ENCODE results near the gene RNF144B.

The RNF144B gene

DNA sequence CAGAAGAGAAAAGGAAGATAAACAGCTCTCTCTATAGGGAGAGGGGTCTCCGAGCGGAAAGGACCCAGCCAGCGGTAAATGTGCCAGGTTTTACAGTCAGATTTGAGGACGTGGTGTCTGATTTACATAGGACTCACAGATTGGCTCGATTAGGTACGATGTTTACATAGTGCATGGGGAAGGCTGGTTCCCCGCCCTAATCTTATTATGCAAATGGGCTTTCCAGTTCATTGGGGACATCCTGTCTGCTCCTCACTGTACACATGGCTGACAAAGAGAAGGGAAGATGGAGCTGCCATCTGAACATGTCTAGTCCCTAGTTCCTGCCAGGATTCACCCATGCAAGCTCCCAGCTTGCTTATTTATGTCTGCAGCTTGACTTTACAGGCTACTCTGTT is 119.9 kb downstream of the RNF144B start:
- Histone ChIP-seq H2AFZ (ENCODE audit: low read length) (peak overlapping the region; percentile 67), H3K9me3 (replicated peaks in 1 of 2; ENCODE audit: control insufficient read depth in 2 of 2, insufficient read depth in 1 of 2, low read depth in 1 of 2, low read length in 2 of 2) (no peaks in the 10 kb centered on the region), H3K18ac (ENCODE audit: low read length) (no peak overlapping the region), H3K9ac (ENCODE audit: low read depth, low read length, poor library complexity) (no peak overlapping the region), H4K8ac (ENCODE audit: low read depth, low read length) (no peak overlapping the region), H3K79me1 (ENCODE audit: low read depth, low read length) (no peaks in the 10 kb centered on the region), H2BK5ac (ENCODE audit: low read length) (no peak overlapping the region), H3K27me3 (ENCODE audit: control insufficient read depth in 3 of 3, insufficient read depth in 3 of 3, low read depth in 1 of 3, low read length in 3 of 3) (no peaks in the 10 kb centered on the region), H3K23ac (ENCODE audit: low read depth, low read length, poor library complexity) (no peak overlapping the region), H2BK120ac (ENCODE audit: low read depth, low read length) (no peak overlapping the region), H2AK5ac (ENCODE audit: low read depth, low read length) (no peak overlapping the region), H2BK12ac (ENCODE audit: low read length) (no peak overlapping the region), H3K4ac (ENCODE audit: low read length) (no peak overlapping the region), H4K91ac (ENCODE audit: low read depth, low read length, poor library complexity) (no peak overlapping the region), H3K36me3 (replicated peaks in 1 of 2; ENCODE audit: control insufficient read depth in 2 of 2, insufficient read depth in 2 of 2, low read length in 2 of 2) (no peaks in the 10 kb centered on the region), H3K4me2 (ENCODE audit: insufficient read depth, low read length, poor library complexity, severe bottlenecking) (no peak overlapping the region), H3K14ac (ENCODE audit: low read length) (no peak overlapping the region), H3K4me3 (ENCODE audit: low read length in 2 of 2) (no peak overlapping the region), H3K4me1 (ENCODE audit: control insufficient read depth in 2 of 2, insufficient read depth in 1 of 2, low read depth in 1 of 2, low read length in 2 of 2) (no peaks in the 10 kb centered on the region), H2BK15ac (ENCODE audit: low read length) (no peak overlapping the region), H3K27ac (replicated peaks; ENCODE audit: low read length) (no peak overlapping the region)
- no peak for DNase-seq (ENCODE audit: low spot score)
- WGBS, 2 donors (ENCODE audit: extremely low coverage in 2 of 2, insufficient read length in 2 of 2, insufficient replicate concordance in 1 of 2) = no CpG with 5 or more reads among the region's 7 CpGs

DNA sequence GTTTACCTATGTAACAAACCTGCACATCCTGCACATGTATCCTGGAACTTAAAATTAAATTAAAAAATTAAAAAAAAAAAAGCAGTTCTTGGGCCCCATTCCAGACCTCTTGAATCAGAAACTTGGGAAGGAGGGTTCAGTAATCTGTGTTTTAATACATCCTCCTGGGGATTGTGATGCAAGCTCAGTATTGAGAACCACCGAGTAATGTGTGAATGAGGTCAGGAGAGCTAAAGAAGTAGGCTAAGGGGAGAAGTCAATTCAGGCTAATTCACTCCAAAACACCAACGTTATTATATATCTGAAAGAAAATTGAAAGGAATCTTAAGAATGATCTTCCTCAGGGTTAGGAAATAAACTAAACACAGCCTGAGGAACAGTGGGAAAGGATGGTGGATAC is 120.4 kb downstream of the RNF144B start:
- H3K79me1 ChIP-seq (ENCODE audit: low read depth, low read length) = peaks cover 1% of the 10 kb centered on the region
- WGBS, 2 donors (ENCODE audit: extremely low coverage in 2 of 2, insufficient read length in 2 of 2, insufficient replicate concordance in 1 of 2) = no CpG with 5 or more reads among the region's 2 CpGs

DNA sequence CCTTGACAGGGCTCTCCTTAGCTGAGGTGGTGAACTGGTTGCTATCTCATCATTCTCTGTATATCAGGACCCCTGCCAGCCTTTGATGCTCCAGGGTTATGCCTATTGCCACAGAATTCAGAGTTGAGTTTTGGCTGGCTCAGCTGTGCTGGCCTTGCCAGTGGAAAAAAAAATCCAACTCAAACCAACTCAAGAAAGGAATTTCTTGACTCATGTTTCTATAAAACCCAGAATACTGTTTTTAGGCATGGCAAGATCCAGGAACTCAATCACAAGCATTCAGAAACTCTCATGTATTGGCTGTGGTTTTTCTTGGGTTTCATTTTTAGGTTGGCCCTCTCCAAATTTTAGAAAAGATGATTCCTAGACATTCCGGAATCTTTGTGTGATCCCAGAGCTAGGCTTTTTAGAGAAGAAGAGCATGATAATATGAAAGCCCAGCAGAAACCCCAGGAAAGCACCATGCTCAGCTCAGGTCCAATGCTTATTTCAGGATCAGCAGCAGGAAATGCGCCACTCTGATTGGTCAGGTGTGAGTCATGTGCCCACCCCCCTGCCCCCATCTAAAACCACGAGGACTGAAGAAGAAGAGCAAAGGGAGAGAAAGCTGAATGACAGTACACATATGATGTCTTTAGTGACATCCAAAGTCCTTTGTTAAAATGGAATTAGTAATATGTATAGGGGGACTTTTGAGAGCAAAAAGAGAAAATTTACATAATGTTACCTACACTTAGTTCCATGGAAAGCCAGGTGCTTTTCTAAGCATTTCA is 122.9 kb downstream of the RNF144B start:
- H3K14ac ChIP-seq (ENCODE audit: low read length) = no peak overlapping the region
- WGBS, 2 donors (ENCODE audit: extremely low coverage in 2 of 2, insufficient read length in 2 of 2, insufficient replicate concordance in 1 of 2) = no CpG with 5 or more reads among the region's 3 CpGs
- no peak overlapping the region for H2BK15ac ChIP-seq (ENCODE audit: low read length)
- H4K8ac ChIP-seq (ENCODE audit: low read depth, low read length) = no peak overlapping the region
- no peak overlapping the region for H3K27ac ChIP-seq (replicated peaks; ENCODE audit: low read length)
- H4K91ac ChIP-seq (ENCODE audit: low read depth, low read length, poor library complexity) = no peak overlapping the region
- no peak overlapping the region for H2BK5ac ChIP-seq (ENCODE audit: low read length)
- H2AFZ ChIP-seq (ENCODE audit: low read length) = no peak overlapping the region
- H2AK5ac ChIP-seq (ENCODE audit: low read depth, low read length) = no peak overlapping the region
- H3K18ac ChIP-seq (ENCODE audit: low read length) = no peak overlapping the region
- no peak for DNase-seq (ENCODE audit: low spot score)
- no peak overlapping the region for H3K4ac ChIP-seq (ENCODE audit: low read length)
- no peak overlapping the region for H2BK120ac ChIP-seq (ENCODE audit: low read depth, low read length)
- no peak overlapping the region for H3K23ac ChIP-seq (ENCODE audit: low read depth, low read length, poor library complexity)
- no peak overlapping the region for H3K4me3 ChIP-seq (ENCODE audit: low read length in 2 of 2)
- no peaks in the 10 kb centered on the region for H3K27me3 ChIP-seq (ENCODE audit: control insufficient read depth in 3 of 3, insufficient read depth in 3 of 3, low read depth in 1 of 3, low read length in 3 of 3)
- no peak overlapping the region for H3K4me2 ChIP-seq (ENCODE audit: insufficient read depth, low read length, poor library complexity, severe bottlenecking)
- H3K9ac ChIP-seq (ENCODE audit: low read depth, low read length, poor library complexity) = no peak overlapping the region
- H3K79me1 ChIP-seq (ENCODE audit: low read depth, low read length) = peaks cover 1% of the 10 kb centered on the region
- H3K4me1 ChIP-seq (ENCODE audit: control insufficient read depth in 2 of 2, insufficient read depth in 1 of 2, low read depth in 1 of 2, low read length in 2 of 2) = no peaks in the 10 kb centered on the region
- H3K9me3 ChIP-seq (replicated peaks in 1 of 2; ENCODE audit: control insufficient read depth in 2 of 2, insufficient read depth in 1 of 2, low read depth in 1 of 2, low read length in 2 of 2) = no peaks in the 10 kb centered on the region
- no peaks in the 10 kb centered on the region for H3K36me3 ChIP-seq (replicated peaks in 1 of 2; ENCODE audit: control insufficient read depth in 2 of 2, insufficient read depth in 2 of 2, low read length in 2 of 2)
- H2BK12ac ChIP-seq (ENCODE audit: low read length) = no peak overlapping the region

More for the DNA sequence above, 120.4 kb downstream of the RNF144B start:
- no peaks in the 10 kb centered on the region for H3K27me3 ChIP-seq (ENCODE audit: control insufficient read depth in 3 of 3, insufficient read depth in 3 of 3, low read depth in 1 of 3, low read length in 3 of 3)
- H3K36me3 ChIP-seq (replicated peaks in 1 of 2; ENCODE audit: control insufficient read depth in 2 of 2, insufficient read depth in 2 of 2, low read length in 2 of 2) = no peaks in the 10 kb centered on the region
- H3K9me3 ChIP-seq (replicated peaks in 1 of 2; ENCODE audit: control insufficient read depth in 2 of 2, insufficient read depth in 1 of 2, low read depth in 1 of 2, low read length in 2 of 2) = no peaks in the 10 kb centered on the region
- no peaks in the 10 kb centered on the region for H3K4me1 ChIP-seq (ENCODE audit: control insufficient read depth in 2 of 2, insufficient read depth in 1 of 2, low read depth in 1 of 2, low read length in 2 of 2)
- H3K4me2 ChIP-seq (ENCODE audit: insufficient read depth, low read length, poor library complexity, severe bottlenecking) = no peak overlapping the region
- H2AK5ac ChIP-seq (ENCODE audit: low read depth, low read length) = no peak overlapping the region
- no peak overlapping the region for H2BK5ac ChIP-seq (ENCODE audit: low read length)
- H3K4me3 ChIP-seq (ENCODE audit: low read length in 2 of 2) = no peak overlapping the region
- no peak overlapping the region for H3K18ac ChIP-seq (ENCODE audit: low read length)
- no peak overlapping the region for H2BK15ac ChIP-seq (ENCODE audit: low read length)
- no peak overlapping the region for H3K4ac ChIP-seq (ENCODE audit: low read length)
- H3K14ac ChIP-seq (ENCODE audit: low read length) = no peak overlapping the region
- no peak overlapping the region for H3K27ac ChIP-seq (replicated peaks; ENCODE audit: low read length)
- no peak overlapping the region for H2AFZ ChIP-seq (ENCODE audit: low read length)
- no peak overlapping the region for H2BK120ac ChIP-seq (ENCODE audit: low read depth, low read length)
- H4K91ac ChIP-seq (ENCODE audit: low read depth, low read length, poor library complexity) = no peak overlapping the region
- DNase-seq (ENCODE audit: low spot score) = no peak
- no peak overlapping the region for H3K23ac ChIP-seq (ENCODE audit: low read depth, low read length, poor library complexity)
- no peak overlapping the region for H4K8ac ChIP-seq (ENCODE audit: low read depth, low read length)
- no peak overlapping the region for H3K9ac ChIP-seq (ENCODE audit: low read depth, low read length, poor library complexity)
- no peak overlapping the region for H2BK12ac ChIP-seq (ENCODE audit: low read length)

DNA sequence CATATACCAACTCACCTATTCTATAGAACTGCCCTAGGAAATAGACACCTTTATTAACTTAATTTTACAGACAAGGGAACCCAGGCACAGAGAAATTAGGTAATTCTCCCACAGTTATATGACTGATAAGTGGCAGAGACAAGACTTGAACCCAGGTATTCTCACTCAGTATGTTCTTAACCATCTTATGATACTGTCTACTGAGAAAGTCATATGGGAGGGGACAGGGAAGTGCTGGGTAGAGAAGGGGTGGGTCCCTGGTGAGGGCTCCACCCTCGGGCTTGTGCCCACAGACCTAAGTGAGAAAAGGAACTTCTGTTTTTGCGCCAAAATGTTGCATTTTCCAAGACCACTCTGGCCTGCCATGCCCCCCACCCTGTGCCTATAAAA is 123.5 kb downstream of the RNF144B start:
- Histone ChIP-seq H3K14ac (ENCODE audit: low read length) (no peak overlapping the region), H2BK120ac (ENCODE audit: low read depth, low read length) (no peak overlapping the region), H3K23ac (ENCODE audit: low read depth, low read length, poor library complexity) (no peak overlapping the region), H3K27ac (replicated peaks; ENCODE audit: low read length) (no peak overlapping the region), H3K4me2 (ENCODE audit: insufficient read depth, low read length, poor library complexity, severe bottlenecking) (no peak overlapping the region), H2BK5ac (ENCODE audit: low read length) (no peak overlapping the region), H3K4me1 (ENCODE audit: control insufficient read depth in 2 of 2, insufficient read depth in 1 of 2, low read depth in 1 of 2, low read length in 2 of 2) (peaks cover 0 to 2% of the 10 kb centered on the region in 2 donors), H3K4ac (ENCODE audit: low read length) (no peak overlapping the region), H3K4me3 (ENCODE audit: low read length in 2 of 2) (no peak overlapping the region), H4K8ac (ENCODE audit: low read depth, low read length) (no peak overlapping the region), H3K18ac (ENCODE audit: low read length) (no peak overlapping the region), H3K36me3 (replicated peaks in 1 of 2; ENCODE audit: control insufficient read depth in 2 of 2, insufficient read depth in 2 of 2, low read length in 2 of 2) (no peaks in the 10 kb centered on the region), H2AK5ac (ENCODE audit: low read depth, low read length) (no peak overlapping the region), H3K27me3 (ENCODE audit: control insufficient read depth in 3 of 3, insufficient read depth in 3 of 3, low read depth in 1 of 3, low read length in 3 of 3) (no peaks in the 10 kb centered on the region), H2AFZ (ENCODE audit: low read length) (no peak overlapping the region), H2BK12ac (ENCODE audit: low read length) (no peak overlapping the region), H3K79me1 (ENCODE audit: low read depth, low read length) (peaks cover 1% of the 10 kb centered on the region), H3K9ac (ENCODE audit: low read depth, low read length, poor library complexity) (no peak overlapping the region), H4K91ac (ENCODE audit: low read depth, low read length, poor library complexity) (no peak overlapping the region), H3K9me3 (replicated peaks in 1 of 2; ENCODE audit: control insufficient read depth in 2 of 2, insufficient read depth in 1 of 2, low read depth in 1 of 2, low read length in 2 of 2) (no peaks in the 10 kb centered on the region), H2BK15ac (ENCODE audit: low read length) (no peak overlapping the region)
- no CpG with 5 or more reads among the region's 2 CpGs for WGBS, 2 donors (ENCODE audit: extremely low coverage in 2 of 2, insufficient read length in 2 of 2, insufficient replicate concordance in 1 of 2)
- DNase-seq (ENCODE audit: low spot score) = no peak

Data from neuronal stem cell (in vitro differentiated cells).